Mesodermal cell (in vitro differentiated cells): Measurements from ENCODE around the gene ESAM.

ENCODE experiments used
- H3K27ac ChIP-seq: 2 replicates; pipeline ENCODE4 v1.7.0; 2013; ENCODE audit warnings: mild to moderate bottlenecking, low read depth, low read length, moderate library complexity; ENCODE audit not compliant: severe bottlenecking
- H3K36me3 ChIP-seq: 2 replicates; pipeline ENCODE4 v1.7.1; 2013; ENCODE audit warnings: mild to moderate bottlenecking, low read length, moderate library complexity; ENCODE audit not compliant: control insufficient read depth, insufficient read depth
- H3K4me1 ChIP-seq: one replicate; pipeline ENCODE4 v1.7.1; 2013; ENCODE audit warnings: mild to moderate bottlenecking, low read length; ENCODE audit not compliant: insufficient read depth, control insufficient read depth, poor library complexity, severe bottlenecking
- H3K4me3 ChIP-seq: 2 replicates; pipeline ENCODE4 v1.7.0; 2013; ENCODE audit warnings: low read length, control low read depth, mild to moderate bottlenecking; ENCODE audit not compliant: insufficient read depth, poor library complexity, severe bottlenecking; ENCODE audit errors: extremely low read depth
- H3K9me3 ChIP-seq: 2 replicates; pipeline ENCODE4 v1.7.1; 2013; ENCODE audit warnings: mild to moderate bottlenecking, low read length, moderate library complexity; ENCODE audit not compliant: control insufficient read depth
- WGBS, 2 experiments: methylation state at CpG; one replicate each; pipeline ENCODE4 v1.1.5; 2013; ENCODE audit warnings: missing lambda C conversion rate in 2 of 2; ENCODE audit not compliant: insufficient coverage in 2 of 2; 5-methylcytosine and 5-hydroxymethylcytosine counted together

The ESAM gene

DNA sequence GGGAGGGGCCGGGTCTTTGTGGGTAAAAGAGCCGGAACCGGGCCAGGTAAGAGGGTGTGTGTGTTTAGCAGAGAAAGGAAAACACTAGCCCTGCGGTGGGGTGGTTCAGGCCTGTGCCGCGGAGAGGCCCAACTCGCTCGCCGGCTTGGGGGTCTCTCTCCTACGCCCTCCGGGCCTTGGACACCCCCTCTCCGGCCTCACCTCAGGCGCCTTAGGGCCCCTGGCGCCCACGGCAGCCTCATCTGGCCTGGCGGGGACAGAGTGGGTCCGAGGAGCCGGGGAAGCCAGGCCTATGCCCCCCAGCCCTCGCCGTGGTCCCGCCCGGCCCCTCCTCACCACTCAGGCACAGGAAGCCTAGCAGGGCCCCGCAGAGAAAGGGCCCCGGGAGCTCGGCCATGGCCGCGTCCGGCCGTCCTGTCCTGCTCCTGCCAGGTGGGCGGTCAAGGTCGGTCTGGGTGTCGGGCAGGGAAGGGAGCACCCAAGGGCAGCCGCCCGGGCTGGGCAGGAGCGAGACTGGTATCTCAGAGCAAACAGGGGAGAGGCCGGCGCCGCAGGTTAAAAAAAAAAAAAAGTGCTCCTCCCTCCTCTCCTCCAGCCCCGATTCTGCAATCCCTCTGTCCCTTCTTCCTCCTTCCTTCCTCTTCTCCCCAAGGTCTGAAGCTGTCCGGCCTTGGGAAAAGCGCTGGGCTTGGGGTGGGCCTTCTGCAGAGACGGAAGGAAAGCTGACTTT lies 10.2 kb downstream of the ESAM start, which contains the start of gene VSIG2:
Gene VSIG2 (minus strand): TSS at position 515 of the 730 bp plus-strand sequence. CDS start 118 bp downstream, at position 397.
- H3K27ac ChIP-seq: no peak within 1 kb of the TSS
- H3K9me3 ChIP-seq: no peaks in the 10 kb centered on the region
- peaks cover 14% of the 10 kb centered on the region for H3K36me3 ChIP-seq
- peaks cover 40% of the 10 kb centered on the region for H3K4me1 ChIP-seq
- H3K4me3 ChIP-seq: no peak within 1 kb of the TSS
- WGBS, 2 experiments: 93 to 95% methylated on average over 22 to 33 of the region's 42 CpGs

DNA sequence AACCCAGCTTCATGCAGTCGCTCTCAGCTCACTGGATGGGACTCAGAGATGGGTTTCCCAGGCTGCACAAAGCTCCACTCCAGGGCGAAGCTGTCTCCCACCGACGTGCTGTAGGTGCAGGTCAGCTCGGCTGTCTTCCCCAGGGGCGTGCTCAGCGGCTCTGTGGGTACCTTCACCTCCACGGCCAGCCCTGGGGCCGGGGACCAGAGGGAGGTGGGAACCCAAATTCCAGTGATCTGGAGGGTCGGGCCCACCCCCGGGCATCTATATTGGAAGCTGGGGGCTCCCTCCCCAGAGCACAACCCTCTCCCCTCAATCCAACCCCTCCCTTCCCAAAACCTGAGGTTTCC lies 10.7 kb downstream of the ESAM start:
- 93 to 94% methylated on average over 6 to 8 of the region's 11 CpGs for WGBS, 2 experiments
- Histone ChIP-seq H3K4me1 (peaks cover 40% of the 10 kb centered on the region), H3K27ac (no peak overlapping the region), H3K4me3 (no peak overlapping the region), H3K9me3 (no peaks in the 10 kb centered on the region), H3K36me3 (peaks cover 13% of the 10 kb centered on the region)

DNA sequence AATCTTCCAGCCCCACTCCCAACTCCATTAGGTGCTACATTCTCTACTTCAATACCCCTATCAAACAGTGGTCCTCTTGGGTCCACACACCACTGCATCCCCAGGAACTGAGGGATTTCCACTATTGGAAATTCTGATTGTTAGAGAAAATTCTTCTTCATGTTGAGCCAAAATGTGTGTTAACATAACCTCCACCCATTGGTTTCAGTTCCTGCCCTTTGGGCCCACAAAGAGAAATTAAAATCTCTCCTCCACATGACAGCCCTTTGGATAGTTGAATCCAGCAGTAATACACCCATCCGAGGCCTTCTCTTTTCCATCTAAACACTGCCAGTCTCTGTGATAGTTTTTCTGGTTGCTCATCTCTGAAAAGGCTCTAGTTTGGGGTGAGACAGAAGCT lies 12.2 kb downstream of the ESAM start:
- 80% methylated on average over 1 of the region's 1 CpG; no CpG with 5 or more reads in 1 of the 2 experiments for WGBS, 2 experiments

DNA sequence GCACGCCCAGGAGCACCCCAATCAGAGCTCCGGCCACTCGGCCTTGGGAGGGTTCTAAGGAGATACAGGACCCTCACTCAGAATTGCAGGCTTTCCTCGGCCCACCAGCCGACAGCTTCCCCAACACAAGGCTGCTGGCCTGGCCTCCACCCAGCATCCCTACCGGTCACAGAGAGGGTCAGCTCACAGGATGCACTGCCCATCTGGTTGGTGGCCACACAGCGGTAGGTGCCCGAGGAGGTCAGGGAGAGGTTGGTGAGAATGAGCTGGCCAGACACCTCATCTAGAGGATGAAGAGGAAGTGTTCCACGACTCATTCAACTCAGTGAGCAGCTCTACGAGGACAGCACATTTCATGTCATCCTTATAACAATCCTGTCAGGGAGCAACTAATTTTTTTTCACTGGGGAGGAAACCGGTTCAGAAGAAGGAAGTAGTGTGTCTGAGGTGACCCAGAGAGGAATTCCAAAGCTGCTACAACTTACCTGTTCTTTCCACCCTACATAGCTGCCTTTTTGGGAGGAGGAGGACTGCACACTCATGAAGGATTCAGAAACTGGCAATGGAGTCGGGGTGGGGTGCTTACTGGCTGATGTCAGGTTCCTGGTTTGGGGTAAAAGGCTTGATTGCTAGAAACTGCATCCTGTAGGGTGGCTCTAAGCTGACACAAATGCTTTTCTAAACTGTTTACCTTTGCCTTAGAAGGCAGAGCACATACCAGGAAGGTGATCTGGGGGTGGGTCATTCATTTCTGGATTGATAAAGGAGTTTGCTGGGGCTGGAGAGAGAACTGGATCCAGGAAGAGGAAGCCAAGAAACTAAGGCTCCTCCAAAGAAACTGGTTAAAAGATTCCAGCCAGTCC lies 13.4 kb downstream of the ESAM start:
- 86 to 93% methylated on average over 6 to 9 of the region's 12 CpGs for WGBS, 2 experiments
- H3K4me3 ChIP-seq: no peak overlapping the region
- peaks cover 34% of the 10 kb centered on the region for H3K4me1 ChIP-seq
- no peaks in the 10 kb centered on the region for H3K9me3 ChIP-seq
- no peak overlapping the region for H3K27ac ChIP-seq
- H3K36me3 ChIP-seq: peaks cover 9% of the 10 kb centered on the region

More for the DNA sequence above, 12.2 kb downstream of the ESAM start:
- H3K36me3 ChIP-seq: peaks cover 13% of the 10 kb centered on the region
- H3K4me1 ChIP-seq: peaks cover 44% of the 10 kb centered on the region
- no peak overlapping the region for H3K4me3 ChIP-seq
- H3K9me3 ChIP-seq: no peaks in the 10 kb centered on the region
- H3K27ac ChIP-seq: no peak overlapping the region

GRCh38 chr11:124748100-124748418 lies 14.0 kb downstream of the ESAM start:
- Histone ChIP-seq H3K36me3 (peaks cover 4% of the 10 kb centered on the region), H3K4me1 (peaks cover 29% of the 10 kb centered on the region), H3K4me3 (no peak overlapping the region), H3K9me3 (no peaks in the 10 kb centered on the region), H3K27ac (no peak overlapping the region)
- 91 to 97% methylated on average over 4 to 5 of the region's 7 CpGs for WGBS, 2 experiments

- no peaks in the 10 kb centered on the region for H3K9me3 ChIP-seq
- peak overlapping the region; percentile 36 for H3K27ac ChIP-seq
- H3K4me3 ChIP-seq: no peak overlapping the region
- peaks cover 29% of the 10 kb centered on the region for H3K4me1 ChIP-seq
- 61 to 65% methylated on average over 12 to 14 of the region's 14 CpGs for WGBS, 2 experiments
- peaks cover 6% of the 10 kb centered on the region for H3K36me3 ChIP-seq
Observed at GRCh38 chr11:124747406-124748099, 14.5 kb downstream of the ESAM start.

- Histone ChIP-seq H3K4me3 (peak overlapping the region; percentile 23), H3K27ac (no peak overlapping the region)
- 4 to 13% methylated on average over 10 to 15 of the region's 37 CpGs for WGBS, 2 experiments
Observed at GRCh38 chr11:124746621-124747243, 15.4 kb downstream of the ESAM start.

GRCh38 chr11:124745835-124746620 lies 16.1 kb downstream of the ESAM start:
- H3K9me3 ChIP-seq: no peaks in the 10 kb centered on the region
- peaks cover 34% of the 10 kb centered on the region for H3K4me1 ChIP-seq
- H3K4me3 ChIP-seq: peak overlapping the region; percentile 23
- no peak overlapping the region for H3K27ac ChIP-seq
- 7 to 10% methylated on average over 22 to 28 of the region's 41 CpGs for WGBS, 2 experiments
- peaks cover 8% of the 10 kb centered on the region for H3K36me3 ChIP-seq

More at GRCh38 chr11:124746621-124747243, 15.4 kb downstream of the ESAM start:
- Histone ChIP-seq H3K36me3 (peaks cover 8% of the 10 kb centered on the region), H3K9me3 (no peaks in the 10 kb centered on the region), H3K4me1 (peaks cover 32% of the 10 kb centered on the region)

DNA sequence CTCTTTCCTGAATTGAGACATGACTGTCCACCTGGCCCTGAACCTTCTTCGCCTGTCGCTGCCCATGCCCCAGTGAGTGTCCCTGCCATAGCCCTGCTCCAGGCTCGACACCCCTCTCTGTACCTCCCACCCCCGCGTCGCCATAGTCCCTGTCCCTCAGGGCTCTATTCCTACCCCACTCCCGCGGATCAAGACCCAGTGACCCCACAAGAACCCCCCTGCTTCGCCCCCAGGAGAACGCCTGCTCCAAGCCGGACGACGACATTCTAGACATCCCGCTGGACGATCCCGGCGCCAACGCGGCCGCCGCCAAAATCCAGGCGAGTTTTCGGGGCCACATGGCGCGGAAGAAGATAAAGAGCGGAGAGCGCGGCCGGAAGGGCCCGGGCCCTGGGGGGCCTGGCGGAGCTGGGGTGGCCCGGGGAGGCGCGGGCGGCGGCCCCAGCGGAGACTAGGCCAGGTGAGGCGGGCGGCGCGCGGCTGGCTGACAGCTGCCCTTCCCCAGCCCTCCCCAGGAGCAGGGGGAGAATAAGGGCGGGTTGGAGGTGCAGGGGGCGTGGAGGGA lies 16.7 kb downstream of the ESAM start:
- Histone ChIP-seq H3K9me3 (no peaks in the 10 kb centered on the region), H3K27ac (no peak overlapping the region), H3K36me3 (peaks cover 8% of the 10 kb centered on the region), H3K4me1 (peaks cover 34% of the 10 kb centered on the region), H3K4me3 (peak overlapping the region; percentile 23)
- WGBS, 2 experiments: 10 to 11% methylated on average over 16 to 25 of the region's 44 CpGs
